ENCODE data around the gene TEKT1. TPM values are rescaled to one million over a fixed set of nuclear protein-coding genes. Genes with fewer than 3 reads are reported as not detected.
A peak's percentile ranks its signal among the peaks of the same experiment; 100 is the strongest.
"Not testable (repeated sequence)": the region's sequence is repeated elsewhere in the genome, so short reads cannot be mapped to it uniquely, and the experiment has no call there.

TEKT1 gene
- total RNA-seq, 2 experiments from 2014 or later = not detected

DNA sequence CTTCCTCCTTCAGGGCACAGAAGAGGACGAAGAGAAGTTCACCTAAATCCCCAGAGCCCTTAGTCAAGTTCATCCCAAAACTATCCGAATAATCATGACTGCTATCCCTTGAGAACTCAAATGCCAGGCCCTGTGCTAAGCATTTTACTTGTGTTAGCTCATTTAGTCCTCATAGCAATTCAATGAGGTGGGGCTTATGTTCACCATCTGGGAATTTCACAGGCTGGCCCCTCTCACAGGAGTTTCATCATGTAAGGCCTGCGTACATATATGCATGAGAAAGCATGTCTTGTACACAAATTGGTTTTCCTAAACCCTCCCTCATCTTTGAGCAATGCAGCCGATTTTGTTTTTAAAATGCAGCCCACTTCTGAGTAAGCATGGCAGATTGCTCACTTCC lies 12.9 kb upstream of the TEKT1 start:
- not testable (repeated sequence) for H3K27ac Mint-ChIP-seq; H3K4me1 ChIP-seq (ENCODE audit: insufficient read depth, low read length); ATAC-seq (ENCODE audit: poor library complexity); H3K36me3 ChIP-seq (ENCODE audit: insufficient read depth, low read length); DNase-seq; H3K9me3 ChIP-seq (ENCODE audit: control insufficient read depth in 1 of 2, insufficient read depth in 1 of 2, low read length in 2 of 2); H3K9me3 Mint-ChIP-seq; H3K27ac ChIP-seq (ENCODE audit: low read depth in 1 of 2, low read length in 2 of 2); H3K4me3 ChIP-seq (ENCODE audit: low read length); H3K36me3 Mint-ChIP-seq (ENCODE audit: low read depth); H3K4me1 Mint-ChIP-seq (ENCODE audit: low read depth); H3K4me3 Mint-ChIP-seq
- ChIA-PET POLR2A (interaction anchor here (0.7 kb wide), 1 partner anchor 89 kb away, joined by 3 read pairs; the partner anchor contains the start of gene XAF1), CTCF (interaction anchor here (1.0 to 2.1 kb wide), 2 partner anchors 60 to 177 kb away, joined by 3 to 8 read pairs; no protein-coding TSS in a partner anchor)
- peaks cover 13 to 19% of the 10 kb centered on the region in 2 experiments for H3K27me3 ChIP-seq (ENCODE audit: control insufficient read depth in 1 of 2, insufficient read depth in 2 of 2, low read length in 2 of 2)
- peaks cover 46% of the 10 kb centered on the region for H3K27me3 Mint-ChIP-seq
- intact Hi-C loops (cut with DNase I, micrococcal nuclease) = loop anchor here (5.0 kb wide), 3 partner anchors 177 to 1257 kb away; partner anchors contain the start of gene BCL6B (in 2 of the 2)

DNA sequence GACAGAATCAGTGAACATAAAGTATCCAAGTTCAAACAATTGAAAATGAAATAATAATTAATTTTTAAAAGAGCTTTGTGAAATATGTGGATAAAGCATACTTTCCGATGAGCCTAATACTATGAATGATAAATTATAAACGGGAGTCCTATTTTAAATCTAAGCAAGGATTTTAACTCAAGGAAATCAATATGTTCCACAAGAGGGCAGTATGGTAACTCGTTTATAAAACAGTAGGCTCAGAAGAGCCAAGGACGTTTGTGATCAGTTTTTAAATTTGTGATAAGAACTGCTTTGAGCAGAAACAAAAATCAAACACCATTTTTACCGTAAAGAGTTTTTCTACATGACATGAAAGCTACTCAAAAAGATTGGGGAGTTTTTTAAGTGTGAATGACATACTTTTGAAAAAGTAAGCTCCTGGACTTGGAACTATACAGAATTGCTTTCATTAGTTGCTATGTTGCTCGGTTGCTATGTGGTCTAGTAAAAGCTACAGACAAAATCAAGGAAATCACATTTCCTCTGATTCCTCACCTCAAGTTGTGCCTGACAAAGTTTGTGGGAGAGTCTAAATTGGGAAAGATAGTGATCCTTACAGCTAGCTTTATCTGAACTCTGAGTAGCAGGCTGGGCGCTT lies 11.8 kb upstream of the TEKT1 start:
- intact Hi-C loops (cut with DNase I, micrococcal nuclease) = loop anchor here (1.0 to 5.0 kb wide), 6 partner anchors 161 to 1256 kb away; partner anchors contain the start of gene BCL6B (in 2 of the 2)
- H3K4me3 Mint-ChIP-seq = no peak overlapping the region
- H3K9me3 Mint-ChIP-seq = no peaks in the 10 kb centered on the region
- Histone ChIP-seq H3K9me3 (ENCODE audit: control insufficient read depth in 1 of 2, insufficient read depth in 1 of 2, low read length in 2 of 2) (no peaks in the 10 kb centered on the region), H3K27ac (ENCODE audit: low read depth in 1 of 2, low read length in 2 of 2) (no peak overlapping the region), H3K36me3 (ENCODE audit: insufficient read depth, low read length) (no peaks in the 10 kb centered on the region), H3K27me3 (ENCODE audit: control insufficient read depth in 1 of 2, insufficient read depth in 2 of 2, low read length in 2 of 2) (peaks cover 13 to 24% of the 10 kb centered on the region in 2 experiments), H3K4me3 (ENCODE audit: low read length) (no peak overlapping the region), H3K4me1 (ENCODE audit: insufficient read depth, low read length) (no peaks in the 10 kb centered on the region)
- DNase-seq (peak in 3 of 14 experiments; percentile 45 to 68 (median 68)), ATAC-seq (ENCODE audit: poor library complexity) (no peak)
- H3K4me1 Mint-ChIP-seq (ENCODE audit: low read depth) = no peaks in the 10 kb centered on the region
- H3K27me3 Mint-ChIP-seq = peaks cover 55% of the 10 kb centered on the region
- ChIA-PET CTCF (interaction anchor here (0.9 to 2.1 kb wide), 4 partner anchors 11 to 178 kb away, joined by 3 to 8 read pairs (median 4); no protein-coding TSS in a partner anchor), POLR2A (interaction anchor here (0.6 to 0.7 kb wide), 2 partner anchors 88 to 254 kb away, joined by 3 read pairs; partner anchors contain the start of gene XAF1)
- no peaks in the 10 kb centered on the region for H3K36me3 Mint-ChIP-seq (ENCODE audit: low read depth)
- no peak overlapping the region for H3K27ac Mint-ChIP-seq
- peak; percentile 74 for TF ChIP-seq CTCF (IDR thresholded peaks at IDR 0.05)

- H3K36me3 ChIP-seq (ENCODE audit: insufficient read depth, low read length); POLR2A ChIA-PET; H3K27ac Mint-ChIP-seq; H3K9me3 Mint-ChIP-seq; DNase-seq; H3K36me3 Mint-ChIP-seq (ENCODE audit: low read depth); CTCF ChIA-PET; H3K4me3 Mint-ChIP-seq; H3K9me3 ChIP-seq (ENCODE audit: control insufficient read depth in 1 of 2, insufficient read depth in 1 of 2, low read length in 2 of 2); ATAC-seq (ENCODE audit: poor library complexity); H3K27ac ChIP-seq (ENCODE audit: low read depth in 1 of 2, low read length in 2 of 2); H3K4me1 ChIP-seq (ENCODE audit: insufficient read depth, low read length); H3K4me3 ChIP-seq (ENCODE audit: low read length); H3K4me1 Mint-ChIP-seq (ENCODE audit: low read depth): not testable (repeated sequence)
- intact Hi-C loops (cut with DNase I, micrococcal nuclease) = loop anchor here (2.0 to 5.0 kb wide), 5 partner anchors 163 to 1254 kb away; partner anchors contain the start of gene BCL6B (in 2 of the 2)
- H3K27me3 Mint-ChIP-seq = peaks cover 60% of the 10 kb centered on the region
- H3K27me3 ChIP-seq (ENCODE audit: control insufficient read depth in 1 of 2, insufficient read depth in 2 of 2, low read length in 2 of 2) = peaks cover 18 to 30% of the 10 kb centered on the region in 2 experiments
These were observed 10.2 kb upstream of the TEKT1 start for GRCh38 chr17:6841769-6842168.

- no peak overlapping the region for H3K27ac Mint-ChIP-seq
- CTCF ChIA-PET = no interaction called here
These were observed 1.0 kb downstream of the TEKT1 start for GRCh38 chr17:6830383-6830986.

More at GRCh38 chr17:6830383-6830986, 1.0 kb downstream of the TEKT1 start:
- Mint-ChIP-seq H3K4me3 (no peak overlapping the region), H3K9me3 (no peaks in the 10 kb centered on the region), H3K27me3 (peaks cover 70% of the 10 kb centered on the region), H3K4me1 (ENCODE audit: low read depth) (peaks cover 15% of the 10 kb centered on the region), H3K36me3 (ENCODE audit: low read depth) (no peaks in the 10 kb centered on the region)
- POLR2A ChIA-PET = no interaction called here
- DNase-seq (no peak), ATAC-seq (ENCODE audit: poor library complexity) (no peak)
- Histone ChIP-seq H3K4me1 (ENCODE audit: insufficient read depth, low read length) (peaks cover 13% of the 10 kb centered on the region), H3K36me3 (ENCODE audit: insufficient read depth, low read length) (no peaks in the 10 kb centered on the region), H3K27me3 (ENCODE audit: control insufficient read depth in 1 of 2, insufficient read depth in 2 of 2, low read length in 2 of 2) (peaks cover 32 to 47% of the 10 kb centered on the region in 2 experiments), H3K4me3 (ENCODE audit: low read length) (no peak overlapping the region), H3K9me3 (ENCODE audit: control insufficient read depth in 1 of 2, insufficient read depth in 1 of 2, low read length in 2 of 2) (no peaks in the 10 kb centered on the region), H3K27ac (ENCODE audit: low read depth in 1 of 2, low read length in 2 of 2) (no peak overlapping the region)
- TF ChIP-seq CTCF (IDR thresholded peaks at IDR 0.05) = no peak
- intact Hi-C loops (cut with DNase I, micrococcal nuclease) = no loop called here
